GM12878 (cell line): ENCODE data around the gene LMNB1.

Source experiments
- CBFB ChIP-seq: IDR thresholded peaks from 2 replicates; pipeline ENCODE4 v1.6.1; 2016; ENCODE audit warnings: antibody characterized with exemption, low read depth
- CEBPZ ChIP-seq: fragments of 150-350 bp; IDR thresholded peaks from 2 replicates; pipeline ENCODE4 v1.6.1; 2016; ENCODE audit warnings: low read depth, low read length
- CHD1 ChIP-seq: IDR thresholded peaks from 2 replicates; pipeline ENCODE4 v1.6.1; 2012; ENCODE audit warnings: low read depth, low read length, improper control_type of control experiment
- CTCF ChIP-seq, 3 experiments: IDR thresholded peaks in 2 of 3; conservative IDR thresholded peaks in 1 of 3; 2 replicates each; pipeline ENCODE4 v1.5.1; 2011; ENCODE audit warnings: low read depth in 3 of 3, low read length in 3 of 3, mild to moderate bottlenecking in 3 of 3, control low read depth in 2 of 3, moderate library complexity in 2 of 3, inconsistent platforms in 1 of 3, mixed read lengths in 1 of 3; ENCODE audit not compliant: control insufficient read depth in 2 of 3, insufficient read depth in 1 of 3; ENCODE audit errors: extremely low read depth in 1 of 3
- EZH2 ChIP-seq: IDR thresholded peaks from 2 replicates; pipeline ENCODE4 v1.6.1; 2012; ENCODE audit warnings: low read depth, mild to moderate bottlenecking, control low read depth, inconsistent platforms, low read length, borderline replicate concordance; ENCODE audit not compliant: control insufficient read depth
- JUNB ChIP-seq: IDR thresholded peaks from 2 replicates; pipeline ENCODE4 v1.6.1; 2016; ENCODE audit warnings: antibody characterized with exemption, mild to moderate bottlenecking
- POLR2AphosphoS5 ChIP-seq: IDR thresholded peaks from 2 replicates; pipeline ENCODE4 v1.6.1; 2011; ENCODE audit warnings: mild to moderate bottlenecking, low read length, inconsistent platforms
- RAD21 ChIP-seq: IDR thresholded peaks from 2 replicates; pipeline ENCODE4 v1.6.1; 2011; ENCODE audit warnings: mild to moderate bottlenecking, low read depth, low read length, moderate library complexity; ENCODE audit not compliant: insufficient read depth
- RAD51 ChIP-seq: fragments of 450-650 bp; IDR thresholded peaks from 2 replicates; pipeline ENCODE4 v1.6.1; 2016; ENCODE audit warnings: moderate library complexity, mild to moderate bottlenecking, inconsistent platforms
- TCF7 ChIP-seq: IDR thresholded peaks from 2 replicates; pipeline ENCODE4 v1.6.1; 2014; ENCODE audit warnings: antibody characterized with exemption, borderline replicate concordance
- YY1 ChIP-seq: IDR thresholded peaks from 2 replicates; pipeline ENCODE4 v1.6.1; 2011; ENCODE audit warnings: low read depth, mild to moderate bottlenecking, low read length
- ZBTB33 ChIP-seq: fragments of 450-650 bp; IDR thresholded peaks from 2 replicates; pipeline ENCODE4 v1.6.1; 2017; ENCODE audit warnings: mild to moderate bottlenecking
- ZBTB40 ChIP-seq: fragments of 450-650 bp; IDR thresholded peaks from 2 replicates; pipeline ENCODE4 v1.6.1; 2016; ENCODE audit warnings: mild to moderate bottlenecking, moderate library complexity, borderline replicate concordance

GRCh38 chr5:126746290-126746689 lies 30.6 kb upstream of the LMNB1 start:
- no peak for TF ChIP-seq TCF7
- no peak for TF ChIP-seq EZH2
- TF ChIP-seq POLR2AphosphoS5: no peak
- TF ChIP-seq YY1: no peak
- TF ChIP-seq RAD21: no peak
- TF ChIP-seq CHD1: no peak
- no peak for TF ChIP-seq RAD51
- no peak for TF ChIP-seq CTCF (IDR thresholded peaks at IDR 0.05 in 2 of 3, conservative IDR thresholded peaks at IDR 0.05 in 1 of 3; ENCODE audit: control insufficient read depth in 2 of 3, extremely low read depth in 1 of 3, insufficient read depth in 1 of 3, low read depth in 3 of 3, low read length in 3 of 3)
- no peak for TF ChIP-seq ZBTB40
- TF ChIP-seq CBFB: no peak
- TF ChIP-seq CEBPZ: no peak
- TF ChIP-seq JUNB: no peak
- no peak for TF ChIP-seq ZBTB33
